ES-I3 (cell line): ENCODE results near the gene NKX1-1.
"Not testable (repeated sequence)": the region's sequence is repeated elsewhere in the genome, so short reads cannot be mapped to it uniquely, and the experiment has no call there.

ENCODE experiments used
- H3K36me3 ChIP-seq: 2 replicates; pipeline ENCODE4 v1.6.1; 2013; ENCODE audit warnings: mild to moderate bottlenecking, low read length, control low read depth, moderate library complexity; ENCODE audit not compliant: insufficient read depth
- H3K4me1 ChIP-seq: 2 replicates; pipeline ENCODE4 v1.6.1; 2013; ENCODE audit warnings: mild to moderate bottlenecking, control low read depth, low read length; ENCODE audit not compliant: insufficient read depth
- H3K9ac ChIP-seq: 2 replicates; pipeline ENCODE4 v1.6.1; 2013; ENCODE audit warnings: low read depth, mild to moderate bottlenecking, low read length, moderate library complexity
- H3K9me3 ChIP-seq: 2 replicates; pipeline ENCODE4 v1.6.1; 2013; ENCODE audit warnings: mild to moderate bottlenecking, low read length, moderate library complexity; ENCODE audit not compliant: control insufficient read depth, insufficient read depth

The NKX1-1 gene

DNA sequence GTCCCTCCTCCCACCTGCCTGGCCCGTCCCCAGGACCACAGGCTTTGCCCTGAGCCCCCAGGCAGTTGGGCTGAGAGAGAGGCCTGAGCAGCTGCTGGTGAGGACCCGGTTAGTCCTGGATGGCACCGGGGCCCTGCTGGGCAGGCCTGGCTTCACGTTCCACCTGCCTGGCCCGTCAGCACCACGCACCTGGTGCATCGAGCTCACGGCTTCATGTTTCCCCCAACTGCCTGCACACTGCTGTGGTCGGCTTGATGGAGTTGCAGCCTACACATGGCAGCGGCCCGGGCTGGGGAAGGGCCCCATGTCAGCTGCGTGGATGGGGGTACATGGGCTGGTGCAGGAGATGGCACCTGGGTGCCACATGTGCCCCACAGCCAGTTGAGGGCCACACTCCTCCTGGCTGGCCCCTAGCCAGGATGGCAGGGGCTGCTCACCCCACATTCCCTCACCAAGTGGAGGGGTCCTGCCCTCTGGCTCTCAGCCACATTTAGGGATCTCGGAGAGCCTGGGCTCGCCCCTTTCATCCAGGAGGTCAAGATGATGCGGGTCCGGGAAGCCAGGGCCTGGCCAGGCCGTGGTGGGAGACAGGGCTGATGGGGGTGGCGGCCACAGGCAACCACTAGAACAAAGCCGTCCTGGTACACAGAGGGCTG is 28.5 kb downstream of the NKX1-1 start:
- Histone ChIP-seq H3K4me1 (no peaks in the 10 kb centered on the region), H3K36me3 (no peaks in the 10 kb centered on the region), H3K9ac (no peak overlapping the region), H3K9me3 (no peaks in the 10 kb centered on the region)

GRCh38 chr4:1376841-1377605 is 29.2 kb downstream of the NKX1-1 start:
- Histone ChIP-seq H3K9ac (no peak overlapping the region), H3K4me1 (no peaks in the 10 kb centered on the region), H3K36me3 (no peaks in the 10 kb centered on the region), H3K9me3 (no peaks in the 10 kb centered on the region)

GRCh38 chr4:1376391-1376840 is 29.8 kb downstream of the NKX1-1 start:
- no peaks in the 10 kb centered on the region for H3K36me3 ChIP-seq
- H3K9ac ChIP-seq, result no peak overlapping the region
- no peaks in the 10 kb centered on the region for H3K9me3 ChIP-seq
- no peaks in the 10 kb centered on the region for H3K4me1 ChIP-seq

DNA sequence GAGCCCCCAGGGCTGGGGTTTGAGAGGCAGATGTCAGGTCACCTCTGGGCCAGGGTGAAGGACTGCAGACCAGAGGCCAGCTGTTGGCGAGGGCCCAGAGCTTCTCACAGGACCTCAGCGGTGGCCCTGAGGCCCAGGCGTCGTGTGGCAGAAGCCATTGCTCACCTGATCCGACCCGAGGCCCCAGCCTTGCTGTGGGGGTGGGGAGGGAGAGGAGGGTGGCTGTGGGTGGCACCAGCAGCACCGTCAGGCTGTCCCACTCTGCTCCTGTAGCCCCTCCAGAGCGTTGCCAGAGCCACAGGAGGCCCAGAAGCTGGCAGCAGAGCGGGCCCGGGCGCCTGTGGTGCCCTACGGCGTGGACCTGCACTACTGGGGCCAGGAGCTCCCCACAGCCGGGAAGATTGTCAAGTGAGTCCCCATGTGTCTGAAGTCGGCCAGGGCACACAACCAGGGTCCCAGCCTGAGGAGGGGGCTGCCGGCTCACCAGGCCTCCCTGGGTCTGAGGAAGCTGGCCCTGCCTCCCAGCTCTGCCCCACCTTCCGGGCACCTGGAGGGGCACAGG is 30.4 kb downstream of the NKX1-1 start:
- Histone ChIP-seq H3K9me3 (no peaks in the 10 kb centered on the region), H3K36me3 (no peaks in the 10 kb centered on the region)

DNA sequence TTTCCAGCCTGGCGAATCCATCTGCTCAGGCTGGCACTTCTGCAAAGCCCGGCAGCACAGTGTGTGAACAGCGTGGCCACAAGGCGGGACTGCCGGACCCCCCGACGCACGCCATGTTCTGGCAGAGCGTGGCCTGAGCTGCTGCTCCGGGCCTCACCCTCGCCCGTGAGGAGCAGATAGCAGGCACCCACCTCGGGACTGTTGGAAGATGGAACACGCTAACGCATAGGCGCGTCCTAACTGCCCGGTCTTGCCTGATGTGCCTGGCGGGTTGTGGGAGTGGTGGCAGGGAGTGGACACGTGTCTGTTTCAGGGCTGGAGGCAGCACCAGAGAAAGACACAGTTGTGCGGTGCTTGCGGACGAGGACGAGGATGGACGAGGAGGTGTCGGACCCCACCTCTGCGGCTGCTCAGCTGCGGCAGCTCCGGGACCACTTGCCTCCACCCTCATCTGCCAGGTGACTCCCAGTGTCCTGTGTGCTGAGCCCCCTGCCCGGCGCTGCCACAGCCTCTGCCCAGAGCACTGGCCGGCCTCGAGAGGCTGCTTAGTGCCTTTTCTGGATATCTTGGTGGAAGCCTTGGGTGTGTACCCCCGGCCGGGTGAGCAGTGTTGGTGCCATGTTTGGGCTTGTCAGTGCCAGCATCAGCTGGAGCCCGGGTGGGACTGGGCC is 31.1 kb downstream of the NKX1-1 start:
- Histone ChIP-seq H3K36me3 (no peaks in the 10 kb centered on the region), H3K9me3 (no peaks in the 10 kb centered on the region), H3K9ac (no peak overlapping the region), H3K4me1 (no peaks in the 10 kb centered on the region)

More for the DNA sequence above, 30.4 kb downstream of the NKX1-1 start:
- Histone ChIP-seq H3K4me1 (no peaks in the 10 kb centered on the region), H3K9ac (no peak overlapping the region)

GRCh38 chr4:1374706-1375045 is 31.6 kb downstream of the NKX1-1 start:
- no peak overlapping the region for H3K9ac ChIP-seq

GRCh38 chr4:1373892-1374705 is 32.1 kb downstream of the NKX1-1 start:
- no peaks in the 10 kb centered on the region for H3K9me3 ChIP-seq
- H3K4me1 ChIP-seq, result no peaks in the 10 kb centered on the region
- no peak overlapping the region for H3K9ac ChIP-seq
- no peaks in the 10 kb centered on the region for H3K36me3 ChIP-seq

More at GRCh38 chr4:1374706-1375045, 31.6 kb downstream of the NKX1-1 start:
- Histone ChIP-seq H3K9me3 (no peaks in the 10 kb centered on the region), H3K4me1 (no peaks in the 10 kb centered on the region), H3K36me3 (no peaks in the 10 kb centered on the region)

- not testable (repeated sequence) for H3K9me3 ChIP-seq, H3K36me3 ChIP-seq, H3K9ac ChIP-seq, H3K4me1 ChIP-seq
Observed at GRCh38 chr4:1372576-1372975, 33.7 kb downstream of the NKX1-1 start.

GRCh38 chr4:1371176-1372165 is 34.8 kb downstream of the NKX1-1 start:
- no peaks in the 10 kb centered on the region for H3K4me1 ChIP-seq
- H3K36me3 ChIP-seq, result no peaks in the 10 kb centered on the region
- H3K9me3 ChIP-seq, result no peaks in the 10 kb centered on the region
- H3K9ac ChIP-seq, result no peak overlapping the region

- Histone ChIP-seq H3K9me3 (no peaks in the 10 kb centered on the region), H3K36me3 (no peaks in the 10 kb centered on the region), H3K4me1 (no peaks in the 10 kb centered on the region), H3K9ac (no peak overlapping the region)
Observed at GRCh38 chr4:1370321-1371124, 35.7 kb downstream of the NKX1-1 start.

- no peaks in the 10 kb centered on the region for H3K9me3 ChIP-seq
- H3K9ac ChIP-seq, result no peak overlapping the region
- no peaks in the 10 kb centered on the region for H3K4me1 ChIP-seq
- H3K36me3 ChIP-seq, result no peaks in the 10 kb centered on the region
Observed at GRCh38 chr4:1369479-1370079, 36.7 kb downstream of the NKX1-1 start.

GRCh38 chr4:1369091-1369450 is 37.2 kb downstream of the NKX1-1 start:
- H3K4me1 ChIP-seq, result no peaks in the 10 kb centered on the region
- H3K36me3 ChIP-seq, result no peaks in the 10 kb centered on the region
- no peaks in the 10 kb centered on the region for H3K9me3 ChIP-seq
- no peak overlapping the region for H3K9ac ChIP-seq
